K562 (cell line): ENCODE data around the gene PARS2.

Source experiments
- GATAD2B ChIP-seq: fragments of 450-650 bp; IDR thresholded peaks from 2 replicates; pipeline ENCODE4 v1.6.1; 2017; ENCODE audit warnings: mild to moderate bottlenecking, borderline replicate concordance
- HCFC1 ChIP-seq: IDR thresholded peaks from 2 replicates; pipeline ENCODE4 v1.6.1; 2012; ENCODE audit warnings: low read depth, low read length, improper control_type of control experiment
- NFE2L1 ChIP-seq: fragments of 450-650 bp; IDR thresholded peaks from 2 replicates; pipeline ENCODE4 v1.6.1; 2016; ENCODE audit warnings: missing genetic modification characterization, low read depth, mild to moderate bottlenecking, missing compliant biosample characterization, moderate library complexity, borderline replicate concordance
- NR2C2 ChIP-seq, 2 experiments: fragments of 200-800 bp in 1 of 2; sonication (Bioruptor generic) in 1 of 2; sonication (generic) in 1 of 2; formaldehyde crosslinking in 1 of 2; IDR thresholded peaks; 2 replicates each; pipeline versions ENCODE4 v1.6.1 to v1.8.0; 2016 to 2022; ENCODE audit warnings: mild to moderate bottlenecking in 1 of 2, missing compliant biosample characterization in 1 of 2, missing genetic modification characterization in 1 of 2, missing genetic modification reagents in 1 of 2
- SMAD3 ChIP-seq: fragments of 450-650 bp; formaldehyde crosslinking; conservative IDR thresholded peaks from 2 replicates; pipeline ENCODE4 v1.4.0; 2020; ENCODE audit warnings: mild to moderate bottlenecking
- SMC3 ChIP-seq: conservative IDR thresholded peaks from 2 replicates; pipeline ENCODE4 v1.6.1; 2011; ENCODE audit warnings: low read depth, low read length, improper control_type of control experiment; ENCODE audit not compliant: insufficient read depth
- TF ChIP-seq, protein P1 (sequence below), 2 experiments: IDR thresholded peaks; 2 replicates each; pipeline ENCODE4 v1.6.1; 2012; ENCODE audit warnings: improper control_type of control experiment in 2 of 2, low read depth in 2 of 2, low read length in 2 of 2, borderline replicate concordance in 1 of 2
- TF ChIP-seq, protein P2 (sequence below), 3 experiments: IDR thresholded peaks in 2 of 3; conservative IDR thresholded peaks in 1 of 3; 2 replicates each; pipeline ENCODE4 v1.5.1; 2011 to 2012; ENCODE audit warnings: low read length in 3 of 3, mild to moderate bottlenecking in 3 of 3, control low read depth in 2 of 3, improper control_type of control experiment in 1 of 3, inconsistent platforms in 1 of 3, low read depth in 1 of 3, mixed read lengths in 1 of 3, moderate library complexity in 1 of 3; ENCODE audit not compliant: insufficient read depth in 2 of 3

DNA sequence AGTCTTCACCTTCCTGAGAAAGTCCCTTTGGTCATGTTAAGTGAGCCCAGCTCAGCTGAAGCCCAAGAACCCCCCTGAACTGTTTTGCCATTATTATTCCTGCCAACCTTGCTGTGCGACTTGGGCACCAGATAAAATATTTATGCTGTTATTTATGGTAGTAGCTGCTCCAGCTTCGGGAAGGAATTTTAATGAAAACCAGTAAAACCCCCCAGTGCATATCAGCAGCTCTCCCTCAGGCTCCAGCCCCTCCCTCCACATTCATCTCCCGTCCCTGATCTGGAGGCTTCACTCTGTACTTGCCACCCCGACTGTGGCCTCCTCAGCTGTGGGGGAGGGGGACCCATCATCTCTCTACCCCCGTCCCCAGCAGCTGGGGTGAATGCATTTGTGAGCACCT is 24.1 kb upstream of the PARS2 start:
- TF ChIP-seq SMAD3 (CRISPR knock-in tag): no peak
- no peak for TF ChIP-seq HCFC1
- TF ChIP-seq GATAD2B: no peak
- no peak for TF ChIP-seq NFE2L1 (tag)
- TF ChIP-seq NR2C2 (CRISPR knock-in tag; IDR thresholded peaks at IDR 0.05): no peak
- no peak for TF ChIP-seq NR2C2 (tag; IDR thresholded peaks at IDR 0.05)
- TF ChIP-seq, protein P1, sequence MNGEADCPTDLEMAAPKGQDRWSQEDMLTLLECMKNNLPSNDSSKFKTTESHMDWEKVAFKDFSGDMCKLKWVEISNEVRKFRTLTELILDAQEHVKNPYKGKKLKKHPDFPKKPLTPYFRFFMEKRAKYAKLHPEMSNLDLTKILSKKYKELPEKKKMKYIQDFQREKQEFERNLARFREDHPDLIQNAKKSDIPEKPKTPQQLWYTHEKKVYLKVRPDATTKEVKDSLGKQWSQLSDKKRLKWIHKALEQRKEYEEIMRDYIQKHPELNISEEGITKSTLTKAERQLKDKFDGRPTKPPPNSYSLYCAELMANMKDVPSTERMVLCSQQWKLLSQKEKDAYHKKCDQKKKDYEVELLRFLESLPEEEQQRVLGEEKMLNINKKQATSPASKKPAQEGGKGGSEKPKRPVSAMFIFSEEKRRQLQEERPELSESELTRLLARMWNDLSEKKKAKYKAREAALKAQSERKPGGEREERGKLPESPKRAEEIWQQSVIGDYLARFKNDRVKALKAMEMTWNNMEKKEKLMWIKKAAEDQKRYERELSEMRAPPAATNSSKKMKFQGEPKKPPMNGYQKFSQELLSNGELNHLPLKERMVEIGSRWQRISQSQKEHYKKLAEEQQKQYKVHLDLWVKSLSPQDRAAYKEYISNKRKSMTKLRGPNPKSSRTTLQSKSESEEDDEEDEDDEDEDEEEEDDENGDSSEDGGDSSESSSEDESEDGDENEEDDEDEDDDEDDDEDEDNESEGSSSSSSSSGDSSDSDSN (IDR thresholded peaks at IDR 0.05; ENCODE audit: borderline replicate concordance in 1 of 2, low read depth in 2 of 2, low read length in 2 of 2): no peak
- no peak for TF ChIP-seq SMC3
- TF ChIP-seq, protein P2, sequence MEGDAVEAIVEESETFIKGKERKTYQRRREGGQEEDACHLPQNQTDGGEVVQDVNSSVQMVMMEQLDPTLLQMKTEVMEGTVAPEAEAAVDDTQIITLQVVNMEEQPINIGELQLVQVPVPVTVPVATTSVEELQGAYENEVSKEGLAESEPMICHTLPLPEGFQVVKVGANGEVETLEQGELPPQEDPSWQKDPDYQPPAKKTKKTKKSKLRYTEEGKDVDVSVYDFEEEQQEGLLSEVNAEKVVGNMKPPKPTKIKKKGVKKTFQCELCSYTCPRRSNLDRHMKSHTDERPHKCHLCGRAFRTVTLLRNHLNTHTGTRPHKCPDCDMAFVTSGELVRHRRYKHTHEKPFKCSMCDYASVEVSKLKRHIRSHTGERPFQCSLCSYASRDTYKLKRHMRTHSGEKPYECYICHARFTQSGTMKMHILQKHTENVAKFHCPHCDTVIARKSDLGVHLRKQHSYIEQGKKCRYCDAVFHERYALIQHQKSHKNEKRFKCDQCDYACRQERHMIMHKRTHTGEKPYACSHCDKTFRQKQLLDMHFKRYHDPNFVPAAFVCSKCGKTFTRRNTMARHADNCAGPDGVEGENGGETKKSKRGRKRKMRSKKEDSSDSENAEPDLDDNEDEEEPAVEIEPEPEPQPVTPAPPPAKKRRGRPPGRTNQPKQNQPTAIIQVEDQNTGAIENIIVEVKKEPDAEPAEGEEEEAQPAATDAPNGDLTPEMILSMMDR (IDR thresholded peaks at IDR 0.05 in 2 of 3, conservative IDR thresholded peaks at IDR 0.05 in 1 of 3; ENCODE audit: insufficient read depth in 2 of 3, low read depth in 1 of 3, low read length in 3 of 3): no peak
